Right atrium auricular region (tissue), 2 donors: ENCODE results near the gene FIS1. TPM values are rescaled to one million over a fixed set of nuclear protein-coding genes. Genes with fewer than 3 reads are reported as not detected.

Source experiments
- DNase-seq: peaks from one replicate; pipeline ENCODE4 v3.0.0-alpha.2; 2019; ENCODE audit warnings: low spot score
- H3K27ac ChIP-seq, 2 donors: fragments of 200-600 bp; sonication (generic); 1 replicate in 1 of 2; 2 replicates in 1 of 2; pipeline ENCODE4 v1.5.1; 2016 to 2019
- H3K27me3 ChIP-seq, 2 donors: fragments of 200-600 bp; sonication (generic); one replicate each; pipeline versions ENCODE4 v1.5.1 to v1.6.0; 2017 to 2019
- H3K36me3 ChIP-seq: fragments of 200-600 bp; sonication (generic); one replicate; pipeline ENCODE4 v1.5.1; 2016
- H3K4me1 ChIP-seq, 2 donors: fragments of 200-600 bp; sonication (generic); one replicate each; pipeline versions ENCODE4 v1.5.1 to v1.6.0; 2017 to 2019
- H3K4me3 ChIP-seq, 2 donors: fragments of 200-600 bp; sonication (generic); 1 replicate in 1 of 2; 2 replicates in 1 of 2; pipeline ENCODE4 v1.5.1; 2017 to 2019; ENCODE audit warnings: mild to moderate bottlenecking in 1 of 2, moderate library complexity in 1 of 2
- H3K9me3 ChIP-seq, 2 donors: fragments of 200-600 bp; sonication (generic); one replicate each; pipeline ENCODE4 v1.5.1; 2019
- total RNA-seq, 2 donors: library from RNA; depleted of rRNA; stranded (reverse); fragments of >200 nt; gene quantifications; one replicate each; pipeline ENCODE4 v1.1.0, GENCODE V29; 2016
- TF ChIP-seq, protein P1 (sequence below), 2 donors: fragments of 200-600 bp; sonication (generic); IDR thresholded peaks; one replicate each; pipeline ENCODE4 v1.5.1; 2019; ENCODE audit warnings: antibody characterized with exemption in 2 of 2

Gene FIS1
- total RNA-seq, 2 donors from 2014 or later, result 359 to 459 TPM

DNA sequence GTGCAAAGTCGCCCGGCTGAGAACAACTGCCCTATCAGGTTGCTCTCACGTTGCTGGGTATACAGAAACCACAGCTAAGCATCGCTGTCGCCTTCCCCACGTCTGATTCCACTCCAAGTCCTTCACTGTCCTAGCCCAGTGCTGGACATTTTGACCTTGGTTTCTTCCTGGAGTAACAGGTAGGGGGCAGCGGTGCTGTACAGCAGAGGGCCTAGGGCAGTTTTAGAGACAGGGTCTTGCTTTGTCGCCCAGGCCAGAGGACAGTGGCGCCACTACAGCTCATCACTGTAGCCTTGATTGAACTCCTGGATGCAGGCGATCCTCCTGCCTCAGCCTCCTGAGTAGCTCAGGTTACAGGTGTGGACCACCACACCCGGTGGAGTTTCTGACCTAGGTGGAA lies 9.8 kb downstream of the FIS1 start:
- Histone ChIP-seq H3K27me3 (no peaks in the 10 kb centered on the region), H3K4me3 (no peak overlapping the region), H3K36me3 (peaks cover 8% of the 10 kb centered on the region), H3K4me1 (peaks cover 0 to 49% of the 10 kb centered on the region in 2 donors), H3K9me3 (no peaks in the 10 kb centered on the region), H3K27ac (no peak overlapping the region)
- TF ChIP-seq, protein P1, sequence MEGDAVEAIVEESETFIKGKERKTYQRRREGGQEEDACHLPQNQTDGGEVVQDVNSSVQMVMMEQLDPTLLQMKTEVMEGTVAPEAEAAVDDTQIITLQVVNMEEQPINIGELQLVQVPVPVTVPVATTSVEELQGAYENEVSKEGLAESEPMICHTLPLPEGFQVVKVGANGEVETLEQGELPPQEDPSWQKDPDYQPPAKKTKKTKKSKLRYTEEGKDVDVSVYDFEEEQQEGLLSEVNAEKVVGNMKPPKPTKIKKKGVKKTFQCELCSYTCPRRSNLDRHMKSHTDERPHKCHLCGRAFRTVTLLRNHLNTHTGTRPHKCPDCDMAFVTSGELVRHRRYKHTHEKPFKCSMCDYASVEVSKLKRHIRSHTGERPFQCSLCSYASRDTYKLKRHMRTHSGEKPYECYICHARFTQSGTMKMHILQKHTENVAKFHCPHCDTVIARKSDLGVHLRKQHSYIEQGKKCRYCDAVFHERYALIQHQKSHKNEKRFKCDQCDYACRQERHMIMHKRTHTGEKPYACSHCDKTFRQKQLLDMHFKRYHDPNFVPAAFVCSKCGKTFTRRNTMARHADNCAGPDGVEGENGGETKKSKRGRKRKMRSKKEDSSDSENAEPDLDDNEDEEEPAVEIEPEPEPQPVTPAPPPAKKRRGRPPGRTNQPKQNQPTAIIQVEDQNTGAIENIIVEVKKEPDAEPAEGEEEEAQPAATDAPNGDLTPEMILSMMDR (IDR thresholded peaks at IDR 0.05), result peak in 1 of 2 donors; percentile 42
- no peak for DNase-seq

DNA sequence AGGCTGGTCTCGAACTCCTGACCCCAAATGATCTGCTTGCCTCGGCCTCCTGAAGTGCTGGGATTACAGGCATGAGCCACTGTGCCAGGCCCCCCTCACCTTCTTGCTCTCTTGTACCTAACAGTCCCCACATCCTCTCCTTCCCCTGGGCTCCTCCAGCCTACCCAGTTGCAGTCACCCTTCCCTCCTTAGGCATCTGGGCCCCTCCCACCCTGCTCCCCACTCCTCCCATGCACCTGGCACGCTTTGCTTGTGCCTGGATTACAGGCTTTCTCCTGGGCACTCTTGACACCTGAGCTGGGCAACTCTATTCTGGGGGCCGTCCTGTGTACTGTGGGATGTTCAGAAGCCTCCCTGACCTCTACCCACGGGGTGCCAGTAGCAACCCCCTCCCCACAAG lies 10.2 kb downstream of the FIS1 start:
- Histone ChIP-seq H3K4me1 (peaks cover 0 to 45% of the 10 kb centered on the region in 2 donors), H3K9me3 (no peaks in the 10 kb centered on the region), H3K4me3 (no peak overlapping the region), H3K27me3 (no peaks in the 10 kb centered on the region), H3K27ac (no peak overlapping the region), H3K36me3 (peaks cover 4% of the 10 kb centered on the region)
- no peak for DNase-seq
- TF ChIP-seq, protein P1 (IDR thresholded peaks at IDR 0.05), result no peak

GRCh38 chr7:101233907-101234547 lies 10.9 kb downstream of the FIS1 start:
- H3K4me1 ChIP-seq, result peaks cover 0 to 39% of the 10 kb centered on the region in 2 donors
- DNase-seq, result no peak
- H3K27me3 ChIP-seq, result no peaks in the 10 kb centered on the region
- TF ChIP-seq, protein P1 (IDR thresholded peaks at IDR 0.05), result no peak
- no peak overlapping the region for H3K27ac ChIP-seq
- no peak overlapping the region for H3K4me3 ChIP-seq
- no peaks in the 10 kb centered on the region for H3K9me3 ChIP-seq
- no peaks in the 10 kb centered on the region for H3K36me3 ChIP-seq

GRCh38 chr7:101232141-101232850 lies 12.6 kb downstream of the FIS1 start:
- peak overlapping the region in 1 of 2 donors; percentile 36 for H3K4me3 ChIP-seq
- TF ChIP-seq, protein P1 (IDR thresholded peaks at IDR 0.05), result no peak
- H3K27me3 ChIP-seq, result no peaks in the 10 kb centered on the region
- H3K9me3 ChIP-seq, result no peaks in the 10 kb centered on the region
- H3K36me3 ChIP-seq, result no peaks in the 10 kb centered on the region
- DNase-seq, result no peak
- peaks cover 0 to 22% of the 10 kb centered on the region in 2 donors for H3K4me1 ChIP-seq
- H3K27ac ChIP-seq, result peak overlapping the region; percentile 22 to 29

GRCh38 chr7:101231644-101232043 lies 13.2 kb downstream of the FIS1 start:
- TF ChIP-seq, protein P1 (IDR thresholded peaks at IDR 0.05), result no peak
- Histone ChIP-seq H3K9me3 (no peaks in the 10 kb centered on the region), H3K4me1 (peaks cover 0 to 15% of the 10 kb centered on the region in 2 donors), H3K27me3 (no peaks in the 10 kb centered on the region), H3K27ac (peak overlapping the region in 1 of 2 donors; percentile 29), H3K4me3 (no peak overlapping the region), H3K36me3 (peaks cover 4% of the 10 kb centered on the region)
- no peak for DNase-seq
